SU-DHL-6 (cell line): ENCODE data around the gene ZDHHC16.
A peak's percentile ranks its signal among the peaks of the same experiment; 100 is the strongest.

Experiments
- H2AFZ ChIP-seq: fragments of 200-600 bp; sonication (generic); 2 replicates; pipeline ENCODE4 v1.6.1; 2014; ENCODE audit warnings: low read depth, mild to moderate bottlenecking, moderate library complexity, mixed read lengths, antibody characterized with exemption, low read length; ENCODE audit not compliant: severe bottlenecking
- H3F3A ChIP-seq: fragments of 200-600 bp; shearing (Covaris generic); 2 replicates; pipeline ENCODE4 v1.6.0; 2016; ENCODE audit warnings: antibody characterized with exemption, mild to moderate bottlenecking; ENCODE audit not compliant: insufficient read depth
- H3K27ac ChIP-seq: fragments of 200-600 bp; sonication (generic); 2 replicates; pipeline ENCODE4 v1.5.1; 2016; ENCODE audit warnings: low read depth, mild to moderate bottlenecking, low read length, moderate library complexity, mixed read lengths
- H3K27me3 ChIP-seq: fragments of 200-600 bp; sonication (generic), shearing (Covaris generic); 2 replicates; pipeline ENCODE4 v1.6.0; 2014; ENCODE audit warnings: mild to moderate bottlenecking, low read length
- H3K36me3 ChIP-seq: fragments of 200-600 bp; sonication (generic); 2 replicates; pipeline ENCODE4 v1.6.1; 2014; ENCODE audit warnings: mild to moderate bottlenecking, low read length, mixed read lengths
- H3K4me2 ChIP-seq: fragments of 300-600, 200-600 bp; shearing (Covaris generic), sonication (generic); 2 replicates; pipeline ENCODE4 v1.6.0; 2014; ENCODE audit warnings: low read length, low read depth, mild to moderate bottlenecking; ENCODE audit not compliant: poor library complexity, severe bottlenecking
- H3K4me3 ChIP-seq: fragments of 200-600 bp; sonication (generic); 2 replicates; pipeline ENCODE4 v1.5.1; 2014; ENCODE audit warnings: antibody characterized with exemption, low read length, mild to moderate bottlenecking, mixed read lengths; ENCODE audit not compliant: insufficient read depth, poor library complexity, severe bottlenecking
- H3K79me2 ChIP-seq: fragments of 200-600 bp; sonication (generic); 2 replicates; pipeline ENCODE4 v1.6.1; 2014; ENCODE audit warnings: mild to moderate bottlenecking, low read length, moderate library complexity; ENCODE audit not compliant: insufficient read depth
- H3K9ac ChIP-seq: fragments of 200-600 bp; sonication (generic); 2 replicates; pipeline ENCODE4 v1.7.0; 2014; ENCODE audit warnings: mild to moderate bottlenecking, low read length
- H3K9me2 ChIP-seq: fragments of 200-600 bp; sonication (generic); replicated peaks from 2 replicates; pipeline ENCODE4 v1.6.1; 2014; ENCODE audit warnings: low read length; ENCODE audit not compliant: insufficient read depth
- H3K9me3 ChIP-seq: fragments of 200-600 bp; sonication (generic); 2 replicates; pipeline ENCODE4 v1.6.1; 2014; ENCODE audit warnings: low read length, mixed read lengths; ENCODE audit not compliant: insufficient read depth
- H4K20me1 ChIP-seq: fragments of 200-600 bp; sonication (generic); 2 replicates; pipeline ENCODE4 v1.6.1; 2014; ENCODE audit warnings: low read depth, mild to moderate bottlenecking, antibody characterized with exemption, low read length, moderate library complexity, mixed read lengths
- CTCF ChIP-seq: fragments of 200-600 bp; sonication (generic); IDR thresholded peaks from one replicate; pipeline ENCODE4 v1.5.1; 2017; ENCODE audit warnings: antibody characterized with exemption, mild to moderate bottlenecking, low read length, moderate library complexity; ENCODE audit not compliant: insufficient read depth, poor library complexity, severe bottlenecking
- EZH2phosphoT487 ChIP-seq: fragments of 200-600 bp; sonication (generic), shearing (Covaris generic); conservative IDR thresholded peaks from 2 replicates; pipeline ENCODE4 v1.6.1; 2018; ENCODE audit warnings: mild to moderate bottlenecking, antibody characterized with exemption, low read length, moderate library complexity, mixed read lengths

Gene ZDHHC16

GRCh38 chr10:97425964-97426775, 19.8 kb upstream of the ZDHHC16 start, which contains the start of gene PGAM1:
TSS of gene PGAM1 (plus strand) at chr10:97426191. CDS start at chr10:97426308, 117 bp downstream.
- peak within 1 kb of the TSS; percentile 95 for H3K9ac ChIP-seq
- H3K27me3 ChIP-seq: no peaks in the 10 kb centered on the region
- H3K4me3 ChIP-seq: peak within 1 kb of the TSS; percentile 83
- peak within 1 kb of the TSS; percentile 92 for H3K4me2 ChIP-seq
- H3K79me2 ChIP-seq: peaks cover 42% of the 10 kb centered on the region
- peak within 1 kb of the TSS; percentile 62 for H3K27ac ChIP-seq
- peaks cover 15% of the 10 kb centered on the region for H3F3A ChIP-seq
- peaks cover 9% of the 10 kb centered on the region for H4K20me1 ChIP-seq
- H2AFZ ChIP-seq: peak within 1 kb of the TSS; percentile 69
- no peak for TF ChIP-seq EZH2phosphoT487
- peak; percentile 57 for TF ChIP-seq CTCF
- no peaks in the 10 kb centered on the region for H3K9me2 ChIP-seq
- H3K36me3 ChIP-seq: peaks cover 17% of the 10 kb centered on the region
- H3K9me3 ChIP-seq: no peaks in the 10 kb centered on the region

- Histone ChIP-seq H3K27ac (peak overlapping the region; percentile 62), H3K36me3 (peaks cover 21% of the 10 kb centered on the region), H4K20me1 (peaks cover 9% of the 10 kb centered on the region), H3K9ac (peak overlapping the region; percentile 95), H3K9me2 (no peaks in the 10 kb centered on the region), H2AFZ (no peak overlapping the region), H3F3A (peaks cover 23% of the 10 kb centered on the region), H3K9me3 (no peaks in the 10 kb centered on the region), H3K27me3 (no peaks in the 10 kb centered on the region), H3K4me2 (peak overlapping the region; percentile 92), H3K4me3 (peak overlapping the region; percentile 83), H3K79me2 (peaks cover 42% of the 10 kb centered on the region)
- TF ChIP-seq EZH2phosphoT487 (no peak), CTCF (no peak)
Observed at GRCh38 chr10:97426776-97427570, 19.0 kb upstream of the ZDHHC16 start.

- H3F3A ChIP-seq: peaks cover 25% of the 10 kb centered on the region
- peaks cover 42% of the 10 kb centered on the region for H3K79me2 ChIP-seq
- H3K27ac ChIP-seq: peak overlapping the region; percentile 62
- no peak overlapping the region for H2AFZ ChIP-seq
- no peaks in the 10 kb centered on the region for H3K9me2 ChIP-seq
- H3K27me3 ChIP-seq: no peaks in the 10 kb centered on the region
- no peaks in the 10 kb centered on the region for H3K9me3 ChIP-seq
- H3K4me3 ChIP-seq: peak overlapping the region; percentile 83
- peak overlapping the region; percentile 95 for H3K9ac ChIP-seq
- peaks cover 21% of the 10 kb centered on the region for H3K36me3 ChIP-seq
- no peak for TF ChIP-seq CTCF
- no peak for TF ChIP-seq EZH2phosphoT487
- H3K4me2 ChIP-seq: peak overlapping the region; percentile 92
- peaks cover 9% of the 10 kb centered on the region for H4K20me1 ChIP-seq
Observed at GRCh38 chr10:97427571-97428179, 18.3 kb upstream of the ZDHHC16 start.
